WTC11 (cell line): ENCODE measurements around the gene LRIG1. TPM values are rescaled to one million over a fixed set of nuclear protein-coding genes. Genes with fewer than 3 reads are reported as not detected.

Experiments used
- ATAC-seq: fragments of 200-7000 bp; cut with Tn5 transposase; 2 replicates; pipeline ENCODE4 v1.10.0; 2021; ENCODE audit warnings: mild to moderate bottlenecking, moderate library complexity
- CTCF ChIA-PET: fragments of 300-600 bp; sonication (Branson Sonifier 250); formaldehyde crosslinking; loops from one replicate; lab custom pipeline; 2021; ENCODE audit warnings: antibody characterized with exemption; lab: Charles Lee
- POLR2A ChIA-PET: fragments of 350-600 bp; sonication (Branson Sonifier 250); formaldehyde crosslinking; loops from one replicate; lab custom pipeline; 2021; ENCODE audit warnings: antibody characterized with exemption; lab: Charles Lee
- DNase-seq: peaks from one replicate; pipeline ENCODE4 v3.0.0; 2021; ENCODE audit warnings: low spot score
- H3K27ac Mint-ChIP-seq: 2 replicates; pipeline ENCODE4 v1.8.0; 2021; ENCODE audit warnings: mixed read lengths
- H3K27me3 Mint-ChIP-seq: 2 replicates; pipeline ENCODE4 v1.8.0; 2021; ENCODE audit warnings: low read depth, mild to moderate bottlenecking, moderate library complexity, mixed read lengths
- H3K36me3 Mint-ChIP-seq: 2 replicates; pipeline ENCODE4 v1.8.0; 2021; ENCODE audit warnings: mixed read lengths
- H3K4me1 Mint-ChIP-seq: 2 replicates; pipeline ENCODE4 v1.8.0; 2022; ENCODE audit warnings: mixed read lengths
- H3K4me3 Mint-ChIP-seq: 2 replicates; pipeline ENCODE4 v1.8.0; 2021; ENCODE audit warnings: mild to moderate bottlenecking, moderate library complexity, mixed read lengths
- H3K9me3 Mint-ChIP-seq: 2 replicates; pipeline ENCODE4 v1.8.0; 2021; ENCODE audit warnings: mixed read lengths
- AR ChIP-seq: fragments of 250-450 bp; sonication (Bioruptor Pico); IDR thresholded peaks from 2 replicates; pipeline ENCODE4 v1.9.0; 2021; ENCODE audit warnings: mild to moderate bottlenecking
- CREM ChIP-seq: sonication (generic); formaldehyde crosslinking; IDR thresholded peaks from 2 replicates; pipeline ENCODE4 v1.8.1; 2022; ENCODE audit warnings: mild to moderate bottlenecking, missing genetic modification reagents, moderate library complexity
- ERG ChIP-seq: fragments of 250-450 bp; sonication (Bioruptor Pico); IDR thresholded peaks from 2 replicates; pipeline ENCODE4 v1.8.0; 2021; ENCODE audit warnings: mild to moderate bottlenecking
- IRF2 ChIP-seq: sonication (generic); formaldehyde crosslinking; IDR thresholded peaks from 2 replicates; pipeline ENCODE4 v1.8.0; 2022; ENCODE audit warnings: low read depth, missing genetic modification reagents, borderline replicate concordance
- NR3C1 ChIP-seq: sonication (generic); formaldehyde crosslinking; conservative IDR thresholded peaks from 2 replicates; pipeline ENCODE4 v1.8.1; 2023; ENCODE audit warnings: low read depth, mild to moderate bottlenecking, missing genetic modification reagents
- SMAD3 ChIP-seq: sonication (generic); formaldehyde crosslinking; IDR thresholded peaks from 2 replicates; pipeline ENCODE4 v1.8.0; 2022; ENCODE audit warnings: missing genetic modification reagents, mild to moderate bottlenecking, borderline replicate concordance
- SOX15 ChIP-seq: fragments of 250-450 bp; sonication (Bioruptor Pico); IDR thresholded peaks from 2 replicates; pipeline ENCODE4 v1.9.0; 2021; ENCODE audit warnings: mild to moderate bottlenecking
- USF1 ChIP-seq: sonication (generic); formaldehyde crosslinking; IDR thresholded peaks from 2 replicates; pipeline ENCODE4 v1.8.0; 2022; ENCODE audit warnings: mild to moderate bottlenecking, missing genetic modification reagents
- ZNF232 ChIP-seq: sonication (generic); formaldehyde crosslinking; IDR thresholded peaks from 2 replicates; pipeline ENCODE4 v1.8.0; 2022; ENCODE audit warnings: mild to moderate bottlenecking, missing genetic modification reagents
- total RNA-seq: library from RNA; stranded (reverse); gene quantifications from 3 replicates; pipeline ENCODE4 v1.2.3, GENCODE V29; 2021
- TF ChIP-seq, protein P1 (sequence below): sonication (generic); formaldehyde crosslinking; IDR thresholded peaks from 2 replicates; pipeline ENCODE4 v1.8.1; 2023; ENCODE audit warnings: mild to moderate bottlenecking, missing genetic modification reagents
- TF ChIP-seq, protein P2 (sequence below): sonication (generic); formaldehyde crosslinking; IDR thresholded peaks from 2 replicates; pipeline ENCODE4 v1.8.0; 2022; ENCODE audit warnings: mild to moderate bottlenecking, missing genetic modification reagents
- TF ChIP-seq, protein P3 (sequence below): fragments of 250-450 bp; sonication (Bioruptor Pico); conservative IDR thresholded peaks from 2 replicates; pipeline ENCODE4 v1.9.0; 2021; ENCODE audit warnings: mild to moderate bottlenecking

Gene LRIG1
- total RNA-seq, 1 experiment from 2014 or later = 105 TPM

- ATAC-seq (no peak), DNase-seq (no peak)
- TF ChIP-seq, protein P1, sequence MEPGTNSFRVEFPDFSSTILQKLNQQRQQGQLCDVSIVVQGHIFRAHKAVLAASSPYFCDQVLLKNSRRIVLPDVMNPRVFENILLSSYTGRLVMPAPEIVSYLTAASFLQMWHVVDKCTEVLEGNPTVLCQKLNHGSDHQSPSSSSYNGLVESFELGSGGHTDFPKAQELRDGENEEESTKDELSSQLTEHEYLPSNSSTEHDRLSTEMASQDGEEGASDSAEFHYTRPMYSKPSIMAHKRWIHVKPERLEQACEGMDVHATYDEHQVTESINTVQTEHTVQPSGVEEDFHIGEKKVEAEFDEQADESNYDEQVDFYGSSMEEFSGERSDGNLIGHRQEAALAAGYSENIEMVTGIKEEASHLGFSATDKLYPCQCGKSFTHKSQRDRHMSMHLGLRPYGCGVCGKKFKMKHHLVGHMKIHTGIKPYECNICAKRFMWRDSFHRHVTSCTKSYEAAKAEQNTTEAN (CRISPR knock-in tag) = no peak
- TF ChIP-seq ZNF232 (CRISPR knock-in tag) (no peak), NR3C1 (CRISPR knock-in tag) (no peak), ERG (CRISPR knock-in tag) (no peak), CREM (CRISPR knock-in tag) (no peak), IRF2 (no peak)
- TF ChIP-seq, protein P2, sequence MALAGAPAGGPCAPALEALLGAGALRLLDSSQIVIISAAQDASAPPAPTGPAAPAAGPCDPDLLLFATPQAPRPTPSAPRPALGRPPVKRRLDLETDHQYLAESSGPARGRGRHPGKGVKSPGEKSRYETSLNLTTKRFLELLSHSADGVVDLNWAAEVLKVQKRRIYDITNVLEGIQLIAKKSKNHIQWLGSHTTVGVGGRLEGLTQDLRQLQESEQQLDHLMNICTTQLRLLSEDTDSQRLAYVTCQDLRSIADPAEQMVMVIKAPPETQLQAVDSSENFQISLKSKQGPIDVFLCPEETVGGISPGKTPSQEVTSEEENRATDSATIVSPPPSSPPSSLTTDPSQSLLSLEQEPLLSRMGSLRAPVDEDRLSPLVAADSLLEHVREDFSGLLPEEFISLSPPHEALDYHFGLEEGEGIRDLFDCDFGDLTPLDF (CRISPR knock-in tag) = no peak
- POLR2A ChIA-PET = interaction anchor here (0.6 to 3.3 kb wide), 3 partner anchors 8 to 283 kb away, joined by 3 to 13 read pairs (median 5); no protein-coding TSS in a partner anchor
- Mint-ChIP-seq H3K4me1 (peaks cover 95% of the 10 kb centered on the region), H3K9me3 (no peaks in the 10 kb centered on the region), H3K4me3 (peak overlapping the region; percentile 28), H3K27me3 (no peaks in the 10 kb centered on the region), H3K36me3 (peaks cover 6% of the 10 kb centered on the region; the same call in 1 of the 2 replicates), H3K27ac (no peak overlapping the region)
- CTCF ChIA-PET = interaction anchor here (0.9 to 2.7 kb wide), 3 partner anchors 82 to 254 kb away, joined by 4 to 14 read pairs (median 4); no protein-coding TSS in a partner anchor
These were observed 10.6 kb downstream of the LRIG1 start for GRCh38 chr3:66490214-66490613.

DNA sequence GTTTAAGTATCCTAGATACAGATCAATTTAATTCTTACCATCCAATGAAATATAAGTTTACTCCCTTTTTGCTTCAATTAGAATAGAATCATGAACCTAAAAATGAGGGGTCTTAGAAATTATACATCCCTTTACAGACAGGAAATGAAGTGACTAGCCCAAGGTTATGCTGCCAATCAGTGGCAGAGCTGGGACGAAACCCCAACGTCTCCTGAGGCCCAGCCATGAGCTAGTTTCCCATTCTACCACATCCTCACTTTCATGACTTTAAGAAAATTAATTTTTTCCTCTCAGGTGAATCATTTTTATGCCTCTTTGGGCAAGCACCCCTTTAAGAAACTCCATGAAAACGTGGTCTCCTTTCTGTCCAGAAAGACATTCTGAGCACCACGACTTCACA lies 11.2 kb downstream of the LRIG1 start:
- POLR2A ChIA-PET = interaction anchor here (0.6 to 1.5 kb wide), 2 partner anchors 8 to 283 kb away, joined by 3 to 5 read pairs; no protein-coding TSS in a partner anchor
- H3K4me3 Mint-ChIP-seq = 0 out of 2 replicates have a peak overlapping the region, but pooled peaks have one; percentile 8
- peaks cover 92% of the 10 kb centered on the region for H3K4me1 Mint-ChIP-seq

More for the DNA sequence above, 11.2 kb downstream of the LRIG1 start:
- TF ChIP-seq, protein P3, sequence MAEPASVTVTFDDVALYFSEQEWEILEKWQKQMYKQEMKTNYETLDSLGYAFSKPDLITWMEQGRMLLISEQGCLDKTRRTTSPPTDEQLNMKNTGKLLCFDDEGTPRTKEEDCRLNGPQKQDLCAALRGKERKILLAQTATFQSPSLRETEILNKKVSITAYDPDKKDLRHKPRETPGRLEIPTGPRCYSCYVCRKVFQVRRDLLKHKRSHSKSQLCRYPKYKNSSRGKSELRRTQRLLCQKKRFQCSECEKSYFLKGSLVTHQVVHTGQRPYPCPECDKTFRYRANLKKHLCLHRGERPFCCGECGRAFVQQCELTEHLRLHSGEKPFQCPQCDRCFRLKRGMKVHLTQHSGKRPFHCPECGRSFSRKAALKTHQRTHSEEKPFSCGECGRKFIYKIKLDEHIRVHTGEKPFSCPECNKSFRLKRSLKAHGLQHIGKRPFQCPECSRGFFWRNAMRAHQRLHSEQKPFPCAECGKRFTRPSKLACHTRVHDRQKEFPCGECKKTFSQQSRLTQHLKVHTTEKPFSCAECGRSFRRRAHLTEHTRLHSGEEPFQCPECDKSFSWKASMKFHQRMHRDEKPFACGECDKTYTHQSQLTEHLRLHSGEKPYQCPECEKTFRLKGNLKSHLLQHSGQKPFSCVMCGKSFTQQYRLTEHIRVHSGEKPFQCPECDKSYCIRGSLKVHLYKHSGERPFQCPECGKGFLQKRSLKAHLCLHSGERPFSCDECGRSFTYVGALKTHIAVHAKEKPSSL (CRISPR knock-in tag) = no peak
- TF ChIP-seq AR (no peak), USF1 (no peak), SOX15 (no peak), SMAD3 (CRISPR knock-in tag) (no peak)
- ATAC-seq = no peak
- H3K9me3 Mint-ChIP-seq = no peaks in the 10 kb centered on the region
- no peak for DNase-seq
- no peaks in the 10 kb centered on the region for H3K27me3 Mint-ChIP-seq
- H3K36me3 Mint-ChIP-seq = peaks cover 8% of the 10 kb centered on the region; the same call in 1 of the 2 replicates
- peak overlapping the region; percentile 78 for H3K27ac Mint-ChIP-seq
- CTCF ChIA-PET = interaction anchor here (1.5 to 2.7 kb wide), 2 partner anchors 81 to 83 kb away, joined by 4 to 14 read pairs; no protein-coding TSS in a partner anchor
